DND-41 (cell line): ENCODE measurements around the gene RBPJ.
"Not testable (repeated sequence)": the region's sequence is repeated elsewhere in the genome, so short reads cannot be mapped to it uniquely, and the experiment has no call there.

Experiments used
- ATAC-seq: fragments of 200-7000 bp; cut with Tn5 transposase; 3 replicates; pipeline ENCODE4 v1.9.1; 2021; ENCODE audit warnings: low read depth; ENCODE audit not compliant: insufficient read depth
- DNase-seq: peaks from one replicate; pipeline ENCODE4 v3.0.0-alpha.2; 2020
- H2AFZ ChIP-seq: 2 replicates; pipeline ENCODE4 v1.6.0; 2012; ENCODE audit warnings: low read depth, low read length
- H3K27ac ChIP-seq: 2 replicates; pipeline ENCODE4 v1.5.1; 2012; ENCODE audit warnings: low read length, inconsistent platforms
- H3K27me3 ChIP-seq: fragments of 200-600 bp; sonication (generic); 2 replicates; pipeline ENCODE4 v1.6.0; 2012; ENCODE audit warnings: low read length, mild to moderate bottlenecking, inconsistent platforms; ENCODE audit not compliant: insufficient read depth, poor library complexity
- H3K36me3 ChIP-seq: 2 replicates; pipeline ENCODE4 v1.5.1; 2012; ENCODE audit warnings: low read length, inconsistent platforms; ENCODE audit not compliant: insufficient read depth
- H3K4me1 ChIP-seq: 2 replicates; pipeline ENCODE4 v1.5.1; 2012; ENCODE audit warnings: mild to moderate bottlenecking, low read length; ENCODE audit not compliant: insufficient read depth
- H3K4me2 ChIP-seq: 2 replicates; pipeline ENCODE4 v1.6.0; 2012; ENCODE audit warnings: mild to moderate bottlenecking, moderate library complexity, low read length, inconsistent platforms; ENCODE audit not compliant: insufficient read depth
- H3K4me3 ChIP-seq, 2 experiments: fragments of 200-600 bp in 1 of 2; shearing (Covaris generic) in 1 of 2; 2 replicates each; pipeline ENCODE4 v1.5.1; 2012 to 2016; ENCODE audit warnings: inconsistent platforms in 2 of 2, low read length in 2 of 2, mild to moderate bottlenecking in 2 of 2, low read depth in 1 of 2, moderate library complexity in 1 of 2
- H3K79me2 ChIP-seq: 2 replicates; pipeline ENCODE4 v1.6.0; 2012; ENCODE audit warnings: low read length, inconsistent platforms; ENCODE audit not compliant: insufficient read depth
- H3K9ac ChIP-seq: 2 replicates; pipeline ENCODE4 v1.6.0; 2012; ENCODE audit warnings: low read depth, mild to moderate bottlenecking, inconsistent platforms, low read length, moderate library complexity
- H3K9me3 ChIP-seq: 2 replicates; pipeline ENCODE4 v1.5.1; 2012; ENCODE audit warnings: low read length, moderate library complexity, mild to moderate bottlenecking, inconsistent platforms; ENCODE audit not compliant: insufficient read depth, severe bottlenecking
- H4K20me1 ChIP-seq: 2 replicates; pipeline ENCODE4 v1.6.0; 2012; ENCODE audit warnings: low read length; ENCODE audit not compliant: insufficient read depth
- CTCF ChIP-seq: IDR thresholded peaks from 2 replicates; pipeline ENCODE4 v1.5.1; 2012; ENCODE audit warnings: borderline replicate concordance, low read length, moderate library complexity, mild to moderate bottlenecking; ENCODE audit not compliant: poor library complexity, severe bottlenecking; ENCODE audit errors: extremely low read depth
- EZH2 ChIP-seq: IDR thresholded peaks from 3 replicates; pipeline ENCODE4 v1.6.1; 2012; ENCODE audit warnings: borderline replicate concordance, low read depth, mild to moderate bottlenecking, moderate library complexity, low read length, inconsistent platforms; ENCODE audit not compliant: severe bottlenecking

The RBPJ gene

GRCh38 chr4:26310264-26310663 is 10.6 kb upstream of the RBPJ start:
- DNase-seq (no peak), ATAC-seq (no peak)

GRCh38 chr4:26311633-26312032 is 9.2 kb upstream of the RBPJ start:
- Histone ChIP-seq H3K9me3 (peaks cover 9% of the 10 kb centered on the region), H3K27ac (no peak overlapping the region)

More at GRCh38 chr4:26310264-26310663, 10.6 kb upstream of the RBPJ start:
- Histone ChIP-seq H3K9me3 (peaks cover 6% of the 10 kb centered on the region), H3K36me3 (no peaks in the 10 kb centered on the region), H4K20me1 (no peaks in the 10 kb centered on the region), H3K4me2 (no peak overlapping the region), H3K27ac (no peak overlapping the region), H3K4me3 (no peak overlapping the region), H3K4me1 (no peaks in the 10 kb centered on the region), H3K79me2 (no peaks in the 10 kb centered on the region), H3K27me3 (no peaks in the 10 kb centered on the region), H2AFZ (no peak overlapping the region), H3K9ac (no peak overlapping the region)
- no peak for TF ChIP-seq CTCF
- no peak for TF ChIP-seq EZH2

GRCh38 chr4:26315316-26315932 is 5.4 kb upstream of the RBPJ start:
- H2AFZ ChIP-seq, H3K4me3 ChIP-seq, H3K27me3 ChIP-seq, H3K36me3 ChIP-seq, H3K9me3 ChIP-seq, H3K9ac ChIP-seq, H3K27ac ChIP-seq, ATAC-seq, H3K4me2 ChIP-seq, H3K79me2 ChIP-seq, H4K20me1 ChIP-seq: not testable (repeated sequence)
- H3K4me1 ChIP-seq = peaks cover 13% of the 10 kb centered on the region; the same call in 1 of the 2 replicates
- peak; percentile 21 for DNase-seq

More at GRCh38 chr4:26311633-26312032, 9.2 kb upstream of the RBPJ start:
- Histone ChIP-seq H3K79me2 (no peaks in the 10 kb centered on the region), H3K36me3 (no peaks in the 10 kb centered on the region), H3K4me3 (no peak overlapping the region), H3K27me3 (no peaks in the 10 kb centered on the region), H3K9ac (no peak overlapping the region), H3K4me1 (no peaks in the 10 kb centered on the region), H2AFZ (no peak overlapping the region), H3K4me2 (no peak overlapping the region), H4K20me1 (no peaks in the 10 kb centered on the region)
- ATAC-seq = no peak
- no peak for DNase-seq
- TF ChIP-seq EZH2 (no peak), CTCF (no peak)

- Histone ChIP-seq H3K27me3 (no peaks in the 10 kb centered on the region), H3K9me3 (peaks cover 9% of the 10 kb centered on the region), H3K36me3 (no peaks in the 10 kb centered on the region; the same call in 1 of the 2 replicates), H3K4me2 (no peak overlapping the region), H3K79me2 (peaks cover 27% of the 10 kb centered on the region), H3K27ac (no peak overlapping the region), H3K4me3 (no peak overlapping the region), H2AFZ (no peak overlapping the region), H3K9ac (no peak overlapping the region), H3K4me1 (peaks cover 25% of the 10 kb centered on the region), H4K20me1 (peaks cover 14% of the 10 kb centered on the region)
- DNase-seq (no peak), ATAC-seq (no peak)
- no peak for TF ChIP-seq EZH2
- no peak for TF ChIP-seq CTCF
Observed at GRCh38 chr4:26317766-26318165, 3.0 kb upstream of the RBPJ start.
